HCT116 (cell line): ENCODE data around the gene CYSRT1. TPM values are rescaled to one million over a fixed set of nuclear protein-coding genes. Genes with fewer than 3 reads are reported as not detected.

ENCODE experiments used
- ATAC-seq: fragments of 200-7000 bp; cut with Tn5 transposase; 2 replicates; pipeline ENCODE4 v1.9.1; 2020; ENCODE audit warnings: mild to moderate bottlenecking, moderate library complexity
- BruUV-seq: library from RNA; stranded (reverse); fragments of 400-500 nt; replicated peaks from 2 replicates; lab custom pipeline; 2021; lab: Mats Ljungman, UMichigan
- CTCF ChIA-PET: fragments of 300-600 bp; sonication (Branson Sonifier 250); formaldehyde crosslinking; loops from one replicate; lab custom pipeline; 2021; ENCODE audit warnings: antibody characterized with exemption; lab: Charles Lee
- POLR2A ChIA-PET: fragments of 300-600, 350-600 bp; sonication (Branson Sonifier 250); formaldehyde crosslinking; loops from one replicate; lab custom pipeline; 2021; ENCODE audit warnings: antibody characterized with exemption; lab: Charles Lee
- RAD21 ChIA-PET, 2 experiments: fragments of 300-600 bp; sonication (Branson Sonifier 250); formaldehyde crosslinking; loops; one replicate each; lab custom pipeline; 2023; ENCODE audit warnings: low total read pairs in 2 of 2; ENCODE audit not compliant: uncharacterized antibody in 2 of 2, unreplicated experiment in 2 of 2, low non-redundant PET in 1 of 2; lab: Charles Lee
- DNase-seq: peaks from one replicate; pipeline ENCODE4 v3.0.0-alpha.2; 2010; ENCODE audit warnings: low read depth, low spot score
- H2AFZ ChIP-seq: fragments of 200-600 bp; shearing (Covaris generic), sonication (generic); 2 replicates; pipeline ENCODE4 v1.6.1; 2017; ENCODE audit warnings: low read depth, mixed run types, mixed read lengths, antibody characterized with exemption, low read length; ENCODE audit not compliant: poor library complexity, severe bottlenecking
- H3K27ac ChIP-seq: 2 replicates; pipeline ENCODE4 v1.5.1; 2012; ENCODE audit warnings: low read depth, low read length
- H3K27me3 ChIP-seq: fragments of 200-600 bp; sonication (generic); 2 replicates; pipeline ENCODE4 v1.6.1; 2016; ENCODE audit warnings: mixed run types, low read length, mixed read lengths; ENCODE audit not compliant: insufficient read depth
- H3K36me3 ChIP-seq, 2 experiments: fragments of 200-500 bp in 1 of 2; fragments of 200-600 bp in 1 of 2; sonication (Bioruptor generic) in 1 of 2; sonication (generic) in 1 of 2; 2 replicates each; pipeline versions ENCODE4 v1.5.1 to v1.6.1; 2014 to 2016; ENCODE audit warnings: low read length in 2 of 2, inconsistent platforms in 1 of 2, mixed read lengths in 1 of 2, mixed run types in 1 of 2; ENCODE audit not compliant: insufficient read depth in 2 of 2, control insufficient read depth in 1 of 2
- H3K4me1 ChIP-seq, 2 experiments: fragments of 200-600 bp in 1 of 2; sonication (generic) in 1 of 2; 2 replicates each; pipeline versions ENCODE4 v1.5.1 to v1.6.1; 2012 to 2017; ENCODE audit warnings: low read length in 2 of 2, inconsistent platforms in 1 of 2, mild to moderate bottlenecking in 1 of 2, mixed read lengths in 1 of 2, mixed run types in 1 of 2, moderate library complexity in 1 of 2; ENCODE audit not compliant: insufficient read depth in 2 of 2, control insufficient read depth in 1 of 2
- H3K4me2 ChIP-seq: fragments of 200-600 bp; sonication (generic); 2 replicates; pipeline ENCODE4 v1.6.1; 2017; ENCODE audit warnings: mixed run types, low read length, mixed read lengths
- H3K4me3 ChIP-seq, 2 experiments: fragments of 200-600 bp in 1 of 2; sonication (generic) in 1 of 2; replicated peaks in 1 of 2; 2 replicates each; pipeline ENCODE4 v1.5.1; 2011 to 2016; ENCODE audit warnings: low read length in 2 of 2, control low read depth in 1 of 2, low read depth in 1 of 2, mild to moderate bottlenecking in 1 of 2, mixed read lengths in 1 of 2, mixed run types in 1 of 2
- H3K79me2 ChIP-seq: fragments of 200-600 bp; sonication (generic); 2 replicates; pipeline ENCODE4 v1.6.1; 2017; ENCODE audit warnings: mild to moderate bottlenecking, mixed run types, low read length, moderate library complexity, mixed read lengths; ENCODE audit not compliant: insufficient read depth
- H3K9ac ChIP-seq: fragments of 200-600 bp; sonication (generic); 2 replicates; pipeline ENCODE4 v1.6.1; 2016; ENCODE audit warnings: low read length, mixed read lengths
- H3K9me2 ChIP-seq: fragments of 200-600 bp; sonication (generic), shearing (Covaris generic); 2 replicates; pipeline ENCODE4 v1.6.1; 2017; ENCODE audit warnings: mixed run types, mild to moderate bottlenecking, moderate library complexity; ENCODE audit not compliant: insufficient read depth
- H3K9me3 ChIP-seq, 2 experiments: fragments of 200-500 bp in 1 of 2; fragments of 200-600 bp in 1 of 2; sonication (Bioruptor generic) in 1 of 2; sonication (generic) in 1 of 2; 2 replicates each; pipeline ENCODE4 v1.6.1; 2014 to 2017; ENCODE audit warnings: low read length in 2 of 2, mixed read lengths in 2 of 2, inconsistent platforms in 1 of 2, low read depth in 1 of 2, mild to moderate bottlenecking in 1 of 2, mixed run types in 1 of 2, moderate library complexity in 1 of 2; ENCODE audit not compliant: control insufficient read depth in 1 of 2, insufficient read depth in 1 of 2
- H4K20me1 ChIP-seq: fragments of 200-600 bp; sonication (generic), shearing (Covaris generic); 2 replicates; pipeline ENCODE4 v1.6.1; 2017; ENCODE audit warnings: mixed run types, mild to moderate bottlenecking, moderate library complexity; ENCODE audit not compliant: insufficient read depth
- CTCF ChIP-seq, 3 experiments: fragments of 200-600 bp in 1 of 3; sonication (generic) in 1 of 3; IDR thresholded peaks in 2 of 3; conservative IDR thresholded peaks in 1 of 3; 2 replicates each; pipeline ENCODE4 v1.5.1; 2012 to 2017; ENCODE audit warnings: low read depth in 2 of 3, low read length in 2 of 3, antibody characterized with exemption in 1 of 3, borderline replicate concordance in 1 of 3, control low read depth in 1 of 3, mild to moderate bottlenecking in 1 of 3, mixed read lengths in 1 of 3, mixed run types in 1 of 3, moderate library complexity in 1 of 3; ENCODE audit not compliant: insufficient read depth in 1 of 3
- ELF1 ChIP-seq: IDR thresholded peaks from 2 replicates; pipeline ENCODE4 v1.6.1; 2012; ENCODE audit warnings: low read depth, borderline replicate concordance
- EZH2phosphoT487 ChIP-seq: fragments of 200-600 bp; IDR thresholded peaks from 2 replicates; pipeline ENCODE4 v1.6.1; 2018; ENCODE audit warnings: antibody characterized with exemption, borderline replicate concordance
- FOSL1 ChIP-seq: IDR thresholded peaks from 2 replicates; pipeline ENCODE4 v1.6.1; 2012; ENCODE audit warnings: low read depth
- POLR2AphosphoS5 ChIP-seq: IDR thresholded peaks from 2 replicates; pipeline ENCODE4 v1.6.1; 2011; ENCODE audit warnings: mild to moderate bottlenecking, low read depth, low read length, moderate library complexity
- SP1 ChIP-seq: IDR thresholded peaks from 2 replicates; pipeline ENCODE4 v1.6.1; 2012; ENCODE audit warnings: low read depth
- SRF ChIP-seq: IDR thresholded peaks from 2 replicates; pipeline ENCODE4 v1.6.1; 2012; ENCODE audit warnings: low read depth
- TCF7L2 ChIP-seq: IDR thresholded peaks from 2 replicates; pipeline ENCODE4 v1.7.0; 2011; ENCODE audit warnings: borderline replicate concordance, inconsistent platforms; ENCODE audit not compliant: insufficient read depth, insufficient read length; ENCODE audit errors: extremely low read depth
- YY1 ChIP-seq: IDR thresholded peaks from 2 replicates; pipeline ENCODE4 v1.6.1; 2011; ENCODE audit warnings: low read length, low read depth, moderate library complexity, mild to moderate bottlenecking; ENCODE audit not compliant: insufficient replicate concordance; ENCODE audit errors: extremely low read depth
- ZNF274 ChIP-seq: fragments of 200-500 bp; sonication (Bioruptor generic); IDR thresholded peaks from 2 replicates; pipeline ENCODE4 v1.6.1; 2014; ENCODE audit warnings: mild to moderate bottlenecking, low read depth, low read length, inconsistent platforms
- intact Hi-C: fragments of 100-400 bp; cut with micrococcal nuclease; formaldehyde crosslinking; loops from 2 replicates; pipeline ENCODE4 v1.10.0; 2022
- total RNA-seq: library from RNA; stranded (reverse); gene quantifications from one replicate; pipeline ENCODE4 v1.2.1, GENCODE V29; 2021; ENCODE audit not compliant: unreplicated experiment
- TF ChIP-seq, protein P1 (sequence below): IDR thresholded peaks from 2 replicates; pipeline ENCODE4 v1.6.1; 2012

CYSRT1 gene
- total RNA-seq, 1 experiment from 2014 or later: 4.3 TPM

- Histone ChIP-seq H3K4me1 (peaks cover 23 to 39% of the 10 kb centered on the region in 2 experiments), H2AFZ (no peak overlapping the region), H3K9ac (no peak overlapping the region), H3K4me3 (no peak overlapping the region), H4K20me1 (no peaks in the 10 kb centered on the region), H3K4me2 (peak overlapping the region; percentile 79; the same call in 1 of the 2 replicates), H3K27me3 (no peaks in the 10 kb centered on the region), H3K9me2 (no peaks in the 10 kb centered on the region), H3K9me3 (no peaks in the 10 kb centered on the region), H3K79me2 (peaks cover 15% of the 10 kb centered on the region), H3K36me3 (no peaks in the 10 kb centered on the region), H3K27ac (no peak overlapping the region)
- DNase-seq: no peak
- ATAC-seq: no peak
- TF ChIP-seq ZNF274 (no peak), SP1 (no peak), EZH2phosphoT487 (no peak), FOSL1 (no peak), YY1 (no peak), CTCF (IDR thresholded peaks at IDR 0.05 in 2 of 3, conservative IDR thresholded peaks at IDR 0.05 in 1 of 3; ENCODE audit: borderline replicate concordance in 1 of 3, insufficient read depth in 1 of 3, low read depth in 2 of 3, low read length in 2 of 3) (no peak), SRF (no peak), ELF1 (no peak), POLR2AphosphoS5 (no peak), TCF7L2 (no peak)
- TF ChIP-seq, protein P1, sequence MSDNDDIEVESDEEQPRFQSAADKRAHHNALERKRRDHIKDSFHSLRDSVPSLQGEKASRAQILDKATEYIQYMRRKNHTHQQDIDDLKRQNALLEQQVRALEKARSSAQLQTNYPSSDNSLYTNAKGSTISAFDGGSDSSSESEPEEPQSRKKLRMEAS: no peak
- RAD21 ChIA-PET: no interaction called here
- CTCF ChIA-PET: interaction anchor here (1.0 to 2.8 kb wide), 10 partner anchors 9 to 189 kb away, joined by 3 to 43 read pairs (median 8); partner anchors contain the start of genes ANAPC2, CYSRT1, NPDC1 and RNF224
- POLR2A ChIA-PET: interaction anchor here (1.0 to 1.3 kb wide), 3 partner anchors 8 to 149 kb away, joined by 3 to 4 read pairs (median 4); partner anchors contain the start of genes MAN1B1 and RNF224
- BruUV-seq: no TSS peak
- intact Hi-C loops: no loop called here
Observed at GRCh38 chr9:137235424-137236237, 10.7 kb downstream of the CYSRT1 start.
